GM21717 (cell line): ENCODE measurements around the gene RAI1.

Experiments
- ATAC-seq: cut with Tn5 transposase; IDR thresholded peaks from one replicate; pipeline ENCODE4 v1.9.1; 2021; ENCODE audit warnings: mild to moderate bottlenecking, moderate library complexity; ENCODE audit not compliant: unreplicated experiment

The RAI1 gene

DNA sequence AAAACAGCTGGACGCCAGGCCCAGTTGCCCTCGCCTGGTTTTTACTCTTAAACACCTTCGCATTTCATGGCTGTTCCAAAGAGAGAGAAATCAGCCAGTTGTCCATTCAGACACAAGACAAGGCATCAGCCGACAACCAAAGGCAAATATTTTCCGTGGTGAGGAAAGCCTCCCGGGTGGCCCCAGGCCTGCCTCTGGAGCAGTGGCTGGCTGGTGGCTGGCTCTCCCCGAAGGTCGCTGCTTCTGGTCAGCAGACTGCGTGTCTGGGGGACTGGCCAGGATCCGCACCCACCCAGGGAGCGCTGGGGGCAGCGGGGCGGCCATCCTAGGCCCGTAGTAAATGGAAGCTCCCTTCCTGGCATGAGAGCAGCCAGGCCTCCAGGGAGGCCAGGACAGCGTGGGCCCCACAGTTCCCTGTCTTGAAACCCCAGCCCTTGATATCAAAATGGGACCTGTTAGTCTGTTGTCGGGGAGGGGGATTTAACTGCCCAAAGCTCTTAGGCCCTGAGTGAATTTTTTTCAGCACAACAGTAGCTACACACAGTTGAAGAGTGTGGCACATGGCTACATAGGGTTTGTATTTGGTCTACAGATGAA is 97.9 kb downstream of the RAI1 start:
- ATAC-seq = no peak

DNA sequence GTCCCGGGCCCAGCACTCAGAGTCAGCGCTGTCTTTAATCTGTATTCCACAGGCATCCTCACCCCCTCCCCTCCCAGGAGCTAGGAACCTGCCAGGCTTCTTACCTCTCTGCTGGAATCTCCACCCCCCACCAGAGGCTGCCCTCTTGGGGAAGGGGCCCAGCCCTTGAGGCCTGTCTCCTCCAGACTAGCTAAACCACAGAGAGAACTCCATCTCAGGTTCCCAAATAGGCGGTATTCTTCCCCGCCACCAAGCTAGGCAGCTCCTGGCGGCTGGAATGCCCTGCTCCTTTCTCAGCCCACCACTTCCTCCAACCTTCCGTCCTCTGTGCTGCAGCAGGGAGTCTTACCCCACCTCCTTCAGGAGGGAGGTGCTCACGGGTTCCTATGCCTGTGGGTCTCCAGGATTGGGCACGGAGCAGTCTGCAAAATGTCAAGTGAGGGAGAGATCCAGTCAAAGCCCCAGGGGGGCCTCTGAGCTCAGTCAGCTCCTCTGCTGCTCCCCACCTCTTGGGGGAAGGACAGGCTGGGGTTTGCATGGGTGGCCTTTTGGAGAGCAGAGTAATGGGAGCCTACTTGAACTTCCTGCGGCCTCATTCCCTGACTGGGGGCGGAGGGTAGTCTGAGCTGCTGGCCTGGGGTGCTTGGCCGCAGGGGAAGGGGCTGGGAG is 99.8 kb downstream of the RAI1 start:
- ATAC-seq = no peak

DNA sequence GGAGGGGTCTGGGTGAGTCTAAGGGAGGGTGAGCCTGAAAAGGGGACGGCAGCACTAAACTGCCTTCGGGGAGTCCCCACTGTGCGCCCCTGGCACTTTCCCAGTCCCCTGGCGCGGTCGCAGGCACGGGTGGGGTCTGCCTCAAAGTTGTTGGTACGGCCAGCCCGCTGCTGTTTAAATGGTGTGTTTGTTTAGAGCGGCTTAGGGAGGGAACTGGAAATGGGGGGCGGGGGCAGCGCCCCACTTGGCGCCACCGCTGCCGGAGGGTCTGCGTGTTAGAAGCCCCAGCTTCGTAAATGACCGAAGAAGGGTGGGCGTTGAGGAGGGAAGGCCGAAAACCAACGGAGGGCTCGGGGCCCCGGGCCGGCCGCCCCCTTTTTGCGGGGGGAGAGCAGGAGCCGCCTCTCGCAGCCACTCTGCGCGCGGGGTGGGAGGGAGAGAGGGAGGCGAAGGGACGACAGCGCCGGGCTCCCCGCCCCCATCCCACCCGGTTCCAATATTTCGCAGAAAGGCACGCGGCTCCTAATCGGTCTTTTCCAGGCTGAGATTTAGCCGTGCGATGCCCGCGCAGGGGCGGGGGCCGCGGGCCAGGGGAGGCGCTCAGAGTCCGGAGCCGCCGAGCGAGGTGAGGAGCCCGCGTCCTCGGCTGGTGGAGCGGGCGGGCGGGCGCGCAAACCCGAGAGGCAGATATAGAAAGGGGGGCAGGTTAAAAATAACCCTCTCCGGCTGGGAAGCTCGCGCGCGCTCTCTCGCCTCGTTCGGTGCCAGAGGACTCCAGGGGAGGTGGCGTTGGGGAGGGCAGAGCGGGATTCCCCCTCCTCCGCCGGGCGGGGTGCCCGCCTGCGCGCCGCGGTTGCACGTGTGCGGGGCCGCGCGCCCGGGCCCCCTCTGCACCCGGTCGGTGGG is 100.6 kb downstream of the RAI1 start:
- ATAC-seq = no peak

DNA sequence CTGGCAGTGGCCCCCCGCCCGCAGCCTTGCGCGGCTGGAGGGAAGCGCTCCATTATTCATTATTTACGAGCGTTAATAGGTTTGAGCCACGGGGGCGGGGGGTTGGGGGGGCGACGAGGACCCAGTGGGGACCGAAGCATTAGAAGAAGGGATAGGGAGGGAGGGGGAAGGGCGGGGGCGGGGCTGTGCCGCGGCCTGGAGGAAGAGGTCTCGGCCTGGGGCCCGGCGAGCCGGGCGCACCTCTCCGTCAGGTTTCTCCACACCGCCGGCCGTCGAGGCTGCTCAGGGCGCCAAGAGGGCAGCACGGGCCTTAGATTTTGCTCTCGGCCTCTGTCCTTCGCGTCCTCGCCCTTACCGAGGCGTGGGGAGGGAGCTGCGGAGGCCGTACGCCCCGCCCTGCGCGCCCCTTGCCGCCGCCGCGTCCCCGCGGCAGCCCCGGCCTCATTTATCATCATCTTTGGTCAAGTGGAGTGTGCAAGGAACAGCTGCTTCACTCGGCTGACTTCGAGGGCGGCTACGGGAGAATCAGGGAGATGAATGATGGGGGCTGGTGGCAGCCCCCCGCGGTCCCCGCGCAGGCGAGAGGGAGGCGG is 101.4 kb downstream of the RAI1 start:
- ATAC-seq = no peak

DNA sequence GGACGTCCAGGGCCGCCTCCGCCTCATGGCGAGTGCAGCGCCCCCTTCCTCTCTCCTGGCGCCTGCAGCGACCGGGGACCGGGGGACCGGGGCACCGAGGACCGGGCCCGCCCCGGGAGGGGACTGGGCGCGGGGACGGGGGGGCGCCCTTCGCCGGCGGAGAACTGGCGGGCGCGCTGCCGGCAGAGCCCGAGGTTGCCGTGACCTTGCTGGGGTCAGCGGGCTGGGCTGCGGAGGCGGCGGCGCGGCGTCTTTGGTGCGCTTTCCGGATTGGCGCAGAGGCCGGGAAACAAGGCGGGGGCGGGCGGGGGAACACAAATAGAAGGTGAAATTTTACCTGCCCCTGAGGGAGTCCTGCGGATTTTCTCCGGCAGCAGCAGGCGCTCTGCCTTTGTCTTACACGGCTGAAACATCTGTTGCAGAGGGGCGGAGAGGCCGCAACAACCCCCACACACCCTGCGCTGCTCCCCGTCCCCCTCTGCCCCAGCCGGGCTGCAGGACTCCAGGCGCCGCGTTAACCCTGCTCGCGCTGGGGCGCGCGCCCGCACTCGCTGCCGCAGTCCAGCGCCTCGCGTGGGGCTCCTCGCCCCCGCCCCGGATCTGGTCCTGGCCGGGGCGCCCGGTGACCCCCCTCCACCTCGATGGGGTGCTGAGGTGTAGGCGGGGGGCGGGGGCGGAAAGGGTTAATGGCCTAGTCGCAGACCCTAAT is 102.0 kb downstream of the RAI1 start:
- no peak for ATAC-seq

DNA sequence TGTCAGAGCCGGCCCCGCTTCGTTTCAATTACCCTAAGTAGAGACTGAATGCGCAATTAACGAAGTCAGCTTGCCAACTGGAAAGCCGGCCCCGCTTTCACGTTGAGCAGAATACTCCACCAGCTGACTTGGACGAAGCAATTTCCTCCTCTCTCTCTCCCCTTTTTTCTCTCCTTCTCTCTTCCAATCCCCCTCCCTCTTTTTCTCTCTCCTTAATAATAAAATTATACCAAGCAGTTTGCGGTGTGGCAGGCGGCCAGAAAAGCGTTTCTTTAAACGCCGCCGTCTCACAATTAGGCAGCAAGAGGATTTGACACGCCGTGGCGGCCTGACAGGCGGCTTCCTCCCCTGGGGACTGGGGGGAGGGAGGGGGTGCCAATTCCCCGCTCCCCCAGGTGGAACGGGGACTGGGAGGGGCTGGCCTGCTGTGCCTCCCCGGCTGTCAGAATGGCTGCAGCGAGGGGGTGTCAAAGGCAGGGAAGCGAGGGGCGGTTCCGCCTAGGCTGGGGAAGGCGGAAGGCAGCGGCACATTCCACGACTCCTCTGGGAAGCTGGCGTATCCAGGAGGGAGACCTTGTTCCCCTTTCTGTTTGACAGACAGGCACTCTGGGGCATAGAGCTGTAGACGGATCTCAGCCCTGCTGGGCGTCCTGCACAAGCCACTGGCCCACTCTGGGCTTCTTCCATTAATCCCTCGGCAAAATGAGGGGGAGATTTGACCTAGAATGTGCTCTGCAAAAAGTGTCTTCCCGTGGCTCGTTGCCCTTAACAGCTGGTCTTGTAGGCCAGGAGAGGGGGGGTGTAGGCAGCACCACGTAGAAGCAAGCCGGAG is 102.8 kb downstream of the RAI1 start:
- no peak for ATAC-seq

DNA sequence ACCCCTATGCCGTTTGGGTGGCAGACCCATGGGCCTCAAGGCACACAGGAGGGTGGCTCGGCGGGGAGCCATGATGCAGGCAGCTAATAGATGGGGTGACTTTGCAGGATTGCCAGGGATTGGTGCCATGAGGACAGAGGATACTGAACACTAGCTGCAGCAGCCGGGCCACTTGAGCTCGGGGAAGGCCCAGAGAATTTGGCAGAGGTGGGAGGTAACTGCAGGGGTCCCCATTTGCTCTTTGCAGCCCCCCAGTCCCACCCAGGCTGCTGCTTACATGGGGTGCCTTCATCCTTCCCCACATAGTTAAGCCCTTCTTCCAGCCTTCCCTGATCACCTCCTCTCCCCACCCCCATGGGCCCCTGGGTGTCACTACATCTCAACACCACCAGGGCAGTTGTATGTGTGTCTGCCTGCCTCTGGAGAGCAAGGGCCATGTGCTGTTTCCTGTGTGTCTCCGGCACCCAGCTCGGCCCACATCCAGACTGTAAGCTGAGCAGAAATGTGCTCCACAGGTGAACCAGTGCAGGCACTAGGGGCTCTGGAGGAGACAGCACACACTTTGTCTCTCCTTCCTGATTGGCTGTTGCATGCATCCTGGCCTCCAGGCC is 103.5 kb downstream of the RAI1 start:
- ATAC-seq = no peak

DNA sequence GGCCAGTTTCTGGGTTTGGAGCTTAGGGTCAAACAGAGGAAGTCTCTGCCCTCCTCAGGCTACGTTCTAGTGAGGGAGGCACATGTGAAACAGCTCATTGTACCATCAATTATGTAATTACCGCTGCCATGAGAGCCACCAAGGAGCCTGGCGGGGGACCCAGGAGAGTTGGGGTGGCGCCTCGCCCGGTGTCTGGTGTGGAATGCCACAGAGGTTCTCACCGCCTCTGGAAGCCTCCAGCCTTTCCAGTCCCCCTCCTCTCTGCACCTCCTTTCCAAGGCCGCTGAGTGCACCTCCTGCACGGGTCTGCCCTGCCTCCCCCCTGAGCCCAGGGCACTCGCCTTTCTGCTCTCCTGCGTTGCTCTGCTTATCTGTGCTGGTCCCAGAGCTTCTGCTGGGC is 104.1 kb downstream of the RAI1 start:
- no peak for ATAC-seq

DNA sequence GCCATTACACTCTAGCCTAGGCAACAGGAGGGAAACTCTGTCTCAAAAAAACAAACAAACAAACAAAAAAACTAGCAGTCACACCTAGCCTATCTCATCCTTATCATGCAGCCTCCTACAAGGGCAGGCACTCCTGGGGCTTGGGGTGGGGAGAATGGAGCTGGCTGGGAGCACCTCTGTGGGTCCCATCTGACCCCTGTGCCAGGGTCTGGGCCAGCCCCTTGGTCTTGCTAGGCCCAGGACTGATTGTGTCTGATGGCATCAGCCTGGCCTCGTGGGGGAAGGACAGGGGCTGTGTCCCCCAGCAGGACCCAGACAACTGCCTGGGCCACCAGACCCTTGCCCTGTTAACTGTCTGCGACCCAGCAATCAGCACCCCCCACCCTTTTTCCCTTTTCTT is 105.7 kb downstream of the RAI1 start:
- ATAC-seq = no peak

DNA sequence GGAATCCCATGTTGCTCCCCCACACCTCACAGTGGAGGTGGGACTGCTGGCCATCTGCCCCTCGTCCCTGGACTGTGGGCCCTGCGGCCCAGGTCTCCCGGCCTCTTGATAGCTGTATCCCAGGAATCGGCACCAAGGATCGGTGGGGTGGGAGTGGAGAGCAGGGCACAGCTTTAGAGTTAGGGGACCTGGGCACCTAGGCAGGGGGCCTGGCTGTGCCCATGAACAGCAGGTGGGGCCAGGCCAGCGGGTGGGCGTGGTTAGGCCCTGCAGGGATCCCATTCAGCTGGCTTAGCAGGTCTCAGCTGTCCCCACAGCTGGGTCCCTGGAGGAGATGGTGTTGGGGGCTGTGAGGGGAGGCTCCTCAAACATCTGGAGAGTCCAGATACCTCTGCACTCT is 106.3 kb downstream of the RAI1 start:
- ATAC-seq = no peak

DNA sequence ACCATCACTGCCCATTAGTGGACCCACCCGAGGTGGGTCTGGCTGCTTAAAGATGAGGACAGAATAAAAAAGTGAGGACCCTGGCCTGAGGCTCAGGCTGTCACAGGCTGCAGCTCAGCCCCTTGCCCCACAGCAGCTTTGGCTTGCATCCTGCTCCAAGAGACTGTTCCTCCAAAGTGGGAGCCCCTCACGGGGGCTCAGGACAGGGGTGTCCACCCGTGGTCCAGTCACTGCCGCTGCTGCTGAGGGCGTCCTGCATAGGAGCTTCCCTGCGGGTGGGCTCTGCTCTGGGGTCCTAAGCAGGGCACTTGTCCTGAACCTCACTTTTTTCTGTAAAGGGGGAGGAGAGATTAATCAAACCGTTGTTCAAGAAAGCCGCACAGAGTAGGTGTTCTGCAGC is 107.7 kb downstream of the RAI1 start:
- ATAC-seq = no peak

DNA sequence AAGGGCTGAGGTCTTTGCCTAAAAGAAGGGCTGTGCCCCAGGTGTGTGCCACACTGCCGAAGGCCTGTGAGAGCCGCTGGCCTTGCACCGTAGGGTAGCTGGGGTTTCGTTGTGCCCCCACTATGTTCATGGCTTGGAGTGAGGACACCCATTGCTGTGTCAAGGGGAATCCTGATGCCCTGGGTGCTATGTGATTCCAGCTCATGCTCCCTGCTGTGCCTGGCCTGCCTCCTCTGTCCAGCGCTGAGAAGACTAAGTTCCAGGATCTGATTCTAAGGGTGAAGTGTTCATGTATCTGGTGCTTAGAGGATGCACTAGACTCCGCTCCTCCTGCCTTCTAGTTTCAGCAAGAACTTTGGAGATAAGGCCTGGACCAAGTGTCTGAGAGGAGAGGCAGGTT is 108.2 kb downstream of the RAI1 start:
- ATAC-seq = no peak

DNA sequence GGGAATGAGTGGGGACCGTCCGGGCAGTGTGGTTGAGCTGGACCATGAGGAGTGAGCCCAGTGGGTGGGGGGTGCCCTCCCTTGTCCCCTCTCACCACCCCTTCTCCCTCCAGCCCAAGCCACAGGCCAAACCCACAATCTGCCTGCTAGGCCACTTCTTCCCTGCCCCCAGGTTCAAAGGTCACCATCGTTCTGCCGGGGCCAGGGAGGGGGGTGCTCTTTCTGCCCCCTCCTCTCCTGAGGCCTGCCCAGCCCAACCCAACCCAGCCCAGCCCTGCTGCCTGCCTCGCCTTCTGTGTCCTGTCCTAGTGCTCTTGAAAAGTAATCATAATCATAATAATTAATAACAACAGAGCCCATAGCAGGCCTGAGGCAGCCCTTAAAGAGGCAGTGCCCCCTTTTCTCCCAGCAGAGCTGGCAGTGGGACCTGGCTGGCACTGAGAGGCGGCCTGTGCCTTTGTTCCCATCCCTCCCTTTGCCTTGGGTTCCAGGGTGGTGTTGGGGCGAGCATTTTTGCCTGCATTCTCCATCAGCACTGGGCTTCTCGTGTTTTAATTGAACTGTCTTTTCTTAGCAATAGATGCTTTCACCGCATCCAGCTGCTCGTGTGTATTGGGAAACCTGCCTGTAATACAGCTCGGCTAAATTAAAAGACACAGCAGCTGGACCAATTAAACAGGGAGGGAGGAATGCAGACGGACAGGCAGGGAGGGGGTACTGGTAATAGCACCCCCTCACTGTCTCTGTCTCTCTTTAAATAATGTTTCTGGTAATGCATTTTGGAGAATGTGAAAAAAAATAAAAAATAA is 108.8 kb downstream of the RAI1 start:
- ATAC-seq = no peak

DNA sequence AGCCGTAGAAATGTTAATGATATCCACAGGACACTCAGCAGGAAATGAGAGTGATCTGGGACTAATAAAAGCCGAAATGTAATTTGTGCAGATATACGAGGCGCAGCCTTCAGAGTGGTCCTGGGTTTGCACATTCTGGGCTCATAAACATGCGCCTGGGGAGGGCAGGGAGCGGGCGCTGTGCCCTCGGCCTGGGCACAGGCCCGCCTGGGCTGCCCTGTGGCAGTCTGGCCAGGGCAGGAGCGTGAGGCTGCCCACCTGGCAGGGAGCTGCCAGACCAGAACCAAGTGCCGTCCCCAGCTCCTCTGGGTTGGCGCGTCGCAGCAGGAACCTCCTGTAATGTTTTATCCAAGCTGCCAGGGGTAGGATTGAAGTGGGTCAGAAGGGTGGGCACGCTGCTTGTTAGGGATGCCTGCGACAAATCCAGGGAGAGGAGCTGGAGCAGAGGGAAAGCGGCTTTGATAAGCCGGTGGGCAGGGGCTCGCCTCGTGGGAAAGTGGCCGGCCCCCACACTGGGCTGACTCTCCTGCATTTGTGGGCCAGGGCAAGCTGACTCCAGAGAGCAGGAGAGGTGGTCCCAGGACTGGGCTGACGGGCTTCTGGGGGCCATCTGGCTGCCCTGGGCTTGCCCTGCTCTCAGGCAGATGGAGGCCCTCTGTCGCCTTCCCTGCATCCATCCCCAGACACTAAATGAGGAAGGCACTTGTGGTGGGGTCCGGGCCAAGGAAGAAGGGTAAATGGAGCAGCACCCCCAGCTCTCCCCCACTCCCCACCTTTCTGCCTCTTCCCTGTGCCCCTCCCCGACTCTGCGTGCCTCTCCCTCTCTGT is 109.6 kb downstream of the RAI1 start:
- no peak for ATAC-seq

DNA sequence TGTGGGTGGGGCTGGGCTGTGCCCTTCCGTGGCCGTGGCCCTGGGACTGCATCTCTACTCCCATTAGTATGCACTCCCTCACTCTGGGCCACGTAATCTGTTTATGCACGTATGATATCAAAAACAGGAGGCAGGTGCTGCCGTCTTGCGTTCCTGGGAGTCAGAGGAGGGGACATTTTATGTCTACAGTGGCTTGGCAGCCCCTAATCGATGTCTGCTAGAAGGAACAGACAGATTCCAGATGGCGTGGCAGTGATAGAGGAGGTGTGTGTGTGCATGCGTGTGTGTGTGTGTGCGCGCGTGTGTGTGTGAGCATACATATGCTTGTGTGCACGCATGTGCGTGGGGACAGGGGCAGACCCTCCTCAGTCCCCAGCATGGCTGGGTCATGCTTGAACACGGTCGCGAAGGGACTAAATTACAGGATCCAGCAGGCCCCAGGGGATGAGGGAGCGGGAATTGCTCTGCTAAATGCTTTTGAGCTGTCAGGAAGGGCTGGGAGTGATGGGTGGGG is 110.8 kb downstream of the RAI1 start:
- no peak for ATAC-seq

DNA sequence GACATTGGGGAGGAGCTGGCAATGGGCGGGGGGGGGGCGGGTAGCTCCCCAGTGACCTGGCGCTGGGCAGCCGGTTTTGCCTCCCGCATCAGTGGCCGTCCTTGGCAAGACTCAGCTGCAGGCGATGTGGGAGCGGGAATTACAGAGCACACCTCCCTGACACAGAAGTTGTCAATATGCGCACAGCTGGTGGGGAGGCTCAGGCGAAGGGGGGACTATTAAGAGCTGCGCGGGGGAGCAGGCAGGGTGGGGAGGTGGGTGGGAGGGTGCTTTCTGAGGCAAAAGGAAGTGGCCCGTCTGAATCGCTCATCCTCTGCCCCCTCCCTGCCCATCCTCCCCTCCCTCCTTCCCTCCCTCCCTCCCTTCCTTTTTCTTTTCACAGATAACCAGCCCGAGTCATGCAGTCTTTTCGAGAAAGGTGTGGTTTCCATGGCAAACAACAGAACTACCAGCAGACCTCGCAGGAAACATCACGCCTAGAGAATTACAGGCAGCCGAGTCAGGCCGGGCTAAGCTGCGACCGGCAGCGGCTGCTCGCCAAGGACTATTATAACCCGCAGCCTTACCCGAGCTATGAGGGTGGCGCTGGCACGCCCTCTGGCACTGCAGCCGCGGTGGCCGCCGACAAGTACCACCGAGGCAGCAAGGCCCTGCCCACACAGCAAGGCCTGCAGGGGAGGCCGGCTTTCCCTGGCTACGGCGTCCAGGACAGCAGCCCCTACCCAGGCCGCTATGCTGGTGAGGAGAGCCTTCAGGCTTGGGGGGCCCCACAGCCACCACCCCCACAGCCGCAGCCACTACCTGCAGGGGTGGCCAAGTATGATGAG is 111.5 kb downstream of the RAI1 start:
- no peak for ATAC-seq
